Mammary epithelial cell (primary cell): ENCODE measurements around the gene CHAC1.

Experiments
- EZH2 ChIP-seq: IDR thresholded peaks from 2 replicates; pipeline ENCODE4 v1.6.1; 2012; ENCODE audit warnings: low read length, inconsistent platforms, borderline replicate concordance
- TF ChIP-seq, protein P1 (sequence below), 2 donors: IDR thresholded peaks in 1 of 2; conservative IDR thresholded peaks in 1 of 2; 2 replicates each; pipeline ENCODE4 v1.5.1; 2011 to 2012; ENCODE audit warnings: inconsistent platforms in 2 of 2, low read length in 2 of 2, mild to moderate bottlenecking in 2 of 2, control low read depth in 1 of 2, low read depth in 1 of 2; ENCODE audit not compliant: insufficient read depth in 1 of 2; ENCODE audit errors: extremely low read depth in 1 of 2

DNA sequence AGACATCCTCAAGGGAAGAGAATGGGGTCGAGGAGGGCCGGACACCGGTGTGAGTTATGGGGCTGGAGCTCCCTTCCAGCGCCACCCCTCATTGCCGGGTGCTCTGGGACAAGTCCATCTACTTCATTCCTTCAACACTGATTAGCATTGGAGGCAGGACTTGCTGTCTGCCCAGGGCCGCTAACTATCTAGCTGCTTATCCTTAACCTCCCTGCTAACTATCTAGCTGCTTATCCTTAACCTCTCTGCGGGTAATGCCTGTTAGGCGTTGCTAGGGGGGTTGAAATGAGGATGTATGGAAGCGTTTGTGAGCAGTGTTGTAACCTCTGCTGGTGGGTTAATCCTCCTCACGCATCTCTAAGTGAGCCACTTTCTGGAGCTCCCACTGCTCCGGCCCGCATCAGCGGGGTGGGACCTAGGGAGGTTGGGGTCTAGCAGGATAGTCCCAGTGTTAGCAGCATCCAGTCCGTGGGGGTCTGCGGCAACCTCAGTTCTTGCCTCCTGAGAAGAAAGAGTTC, 10.9 kb upstream of the CHAC1 start:
- TF ChIP-seq, protein P1, sequence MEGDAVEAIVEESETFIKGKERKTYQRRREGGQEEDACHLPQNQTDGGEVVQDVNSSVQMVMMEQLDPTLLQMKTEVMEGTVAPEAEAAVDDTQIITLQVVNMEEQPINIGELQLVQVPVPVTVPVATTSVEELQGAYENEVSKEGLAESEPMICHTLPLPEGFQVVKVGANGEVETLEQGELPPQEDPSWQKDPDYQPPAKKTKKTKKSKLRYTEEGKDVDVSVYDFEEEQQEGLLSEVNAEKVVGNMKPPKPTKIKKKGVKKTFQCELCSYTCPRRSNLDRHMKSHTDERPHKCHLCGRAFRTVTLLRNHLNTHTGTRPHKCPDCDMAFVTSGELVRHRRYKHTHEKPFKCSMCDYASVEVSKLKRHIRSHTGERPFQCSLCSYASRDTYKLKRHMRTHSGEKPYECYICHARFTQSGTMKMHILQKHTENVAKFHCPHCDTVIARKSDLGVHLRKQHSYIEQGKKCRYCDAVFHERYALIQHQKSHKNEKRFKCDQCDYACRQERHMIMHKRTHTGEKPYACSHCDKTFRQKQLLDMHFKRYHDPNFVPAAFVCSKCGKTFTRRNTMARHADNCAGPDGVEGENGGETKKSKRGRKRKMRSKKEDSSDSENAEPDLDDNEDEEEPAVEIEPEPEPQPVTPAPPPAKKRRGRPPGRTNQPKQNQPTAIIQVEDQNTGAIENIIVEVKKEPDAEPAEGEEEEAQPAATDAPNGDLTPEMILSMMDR (conservative IDR thresholded peaks at IDR 0.05 in 1 of 2, IDR thresholded peaks at IDR 0.05 in 1 of 2; ENCODE audit: extremely low read depth in 1 of 2, insufficient read depth in 1 of 2, low read depth in 1 of 2, low read length in 2 of 2), result no peak
- no peak for TF ChIP-seq EZH2
